SK-N-SH treated with all-trans-retinoic acid at 6 μM for 48 hours (cell line): Measurements from ENCODE around the gene UVSSA.

ENCODE experiments used
- ARNTL ChIP-seq: fragments of 450-650 bp; formaldehyde crosslinking; IDR thresholded peaks from 2 replicates; pipeline ENCODE4 v1.5.0; 2020; ENCODE audit warnings: low read depth, mild to moderate bottlenecking, moderate library complexity, borderline replicate concordance
- RARB ChIP-seq: fragments of 250-450 bp; sonication (Bioruptor Pico); IDR thresholded peaks from 2 replicates; pipeline ENCODE4 v1.8.0; 2021; ENCODE audit warnings: mild to moderate bottlenecking, moderate library complexity
- TCF4 ChIP-seq: fragments of 250-450 bp; sonication (Bioruptor Pico); IDR thresholded peaks from 2 replicates; pipeline ENCODE4 v1.8.0; 2021; ENCODE audit warnings: mild to moderate bottlenecking, moderate library complexity, borderline replicate concordance
- ZNF70 ChIP-seq: fragments of 450-650 bp; formaldehyde crosslinking; IDR thresholded peaks from 2 replicates; pipeline ENCODE4 v1.5.0; 2020; ENCODE audit warnings: mild to moderate bottlenecking, moderate library complexity
- ZNF8 ChIP-seq: fragments of 450-650 bp; formaldehyde crosslinking; IDR thresholded peaks from 2 replicates; pipeline ENCODE4 v1.5.0; 2020; ENCODE audit warnings: mild to moderate bottlenecking, moderate library complexity

- TF ChIP-seq RARB, result no peak
- TF ChIP-seq ZNF8 (CRISPR knock-in tag), result no peak
- no peak for TF ChIP-seq TCF4 (CRISPR knock-in tag)
- TF ChIP-seq ZNF70, result no peak
- TF ChIP-seq ARNTL (CRISPR knock-in tag), result no peak
Observed at GRCh38 chr4:1345903-1346780, 866 bp upstream of the UVSSA start.
